NCI-H2227 (cell line): Measurements from ENCODE around the gene PXN.
A peak's percentile ranks its signal among the peaks of the same experiment; 100 is the strongest.

Experiments
- DNase-seq: peaks from one replicate; lab custom pipeline; 2025; ENCODE audit not compliant: unreplicated experiment; lab: John Stamatoyannopoulos, UW

PXN gene

DNA sequence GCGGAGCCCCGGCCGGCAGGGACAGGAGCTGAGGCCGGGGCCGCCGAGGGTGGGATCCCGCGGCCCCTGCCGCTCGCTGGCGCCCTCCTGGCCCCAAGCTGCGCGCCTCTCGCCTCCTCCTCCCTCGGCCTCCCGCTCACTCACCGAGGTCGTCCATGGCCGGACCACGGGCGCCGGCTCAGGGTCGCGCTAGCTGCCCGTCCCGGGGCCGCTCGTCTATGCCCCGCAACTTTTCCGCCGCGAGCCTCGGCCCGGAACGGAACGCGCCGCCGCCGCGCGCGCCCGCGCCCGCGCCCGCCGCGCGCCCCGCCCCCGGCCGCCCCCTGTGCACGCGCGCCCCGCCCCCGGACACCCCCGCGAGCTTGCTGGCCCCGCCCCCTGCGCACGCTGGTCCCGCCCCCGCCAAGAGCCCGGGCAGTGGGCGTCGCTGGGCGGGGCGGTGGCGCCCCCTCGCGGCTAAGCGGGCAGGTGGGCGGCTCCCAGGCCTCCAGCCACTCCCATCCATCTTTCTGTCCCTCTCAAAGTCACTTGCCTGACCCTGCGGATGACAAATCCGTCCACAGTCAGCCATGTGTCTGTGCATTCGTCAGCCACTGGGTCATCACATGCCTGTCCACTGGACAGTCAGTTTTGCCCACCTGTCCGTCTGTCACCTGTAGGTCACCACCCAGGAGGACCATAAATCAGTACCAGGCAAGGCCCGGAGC, at the start of gene PXN:
Gene PXN, minus strand, starts transcription at position 258 of the 707 bp plus-strand sequence. Its CDS starts 101 bp downstream, at position 157.
- DNase-seq, result peak; percentile 87

DNA sequence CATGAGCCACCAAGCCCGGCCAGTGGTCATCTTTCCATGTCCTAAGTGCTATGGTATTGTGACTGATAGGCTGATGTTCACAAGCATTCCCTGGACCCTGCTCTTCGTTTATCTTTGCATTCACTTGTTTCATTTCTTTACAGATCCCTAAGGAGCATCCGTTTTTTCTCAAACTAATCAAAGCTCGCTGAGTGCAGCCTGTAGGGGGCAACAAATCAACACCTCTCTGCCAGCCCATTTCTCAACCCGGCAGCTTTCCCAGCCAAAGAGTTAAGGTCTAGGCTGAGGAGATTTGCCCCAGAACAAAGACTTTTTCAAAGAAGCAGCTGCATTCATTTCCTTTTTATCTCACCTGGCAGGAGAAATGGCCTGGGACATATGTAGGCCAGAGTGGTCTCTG, 48.7 kb upstream of the PXN start:
- no peak for DNase-seq

DNA sequence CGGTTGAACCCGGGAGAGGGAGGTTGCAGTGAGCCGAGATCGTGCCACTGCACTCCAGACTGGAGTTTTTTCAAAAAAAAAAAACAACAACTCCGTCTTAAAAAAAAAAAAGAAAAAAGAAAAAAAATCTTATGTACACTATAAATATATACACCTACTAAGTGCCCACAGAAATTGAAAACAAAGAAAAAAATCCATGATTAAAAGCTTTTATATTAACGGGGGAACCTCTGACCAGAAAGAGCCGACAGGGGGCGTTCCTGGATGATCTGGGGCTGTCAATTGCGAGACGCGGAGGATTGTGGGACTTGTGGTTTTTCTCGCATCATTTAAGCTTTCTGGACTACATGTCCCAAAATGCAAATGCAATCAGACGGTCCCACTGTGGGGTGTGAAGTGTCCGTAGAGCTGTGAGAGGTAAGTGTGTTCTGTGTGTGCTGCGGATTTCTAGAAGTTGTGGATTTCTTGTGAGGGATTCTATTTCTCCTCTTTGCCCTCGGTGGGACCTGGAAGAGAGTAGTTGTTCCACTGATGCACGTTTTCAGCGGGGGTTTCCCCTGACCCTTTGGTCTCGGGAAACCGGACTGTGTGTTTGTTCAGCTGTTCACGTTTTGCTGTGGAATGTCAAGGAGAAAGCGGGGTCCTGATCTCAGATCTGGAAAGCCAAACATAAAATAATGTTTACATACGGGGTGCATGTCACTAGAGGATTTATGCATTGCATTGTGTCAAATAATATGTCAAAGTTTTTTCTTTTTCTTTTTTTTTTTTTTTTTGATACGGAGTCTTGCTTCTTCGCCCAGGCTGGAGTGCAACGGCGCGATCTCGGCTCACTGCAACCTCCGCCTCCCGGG, 36.7 kb upstream of the PXN start, which contains the start of gene SIRT4:
Gene SIRT4, plus strand, starts transcription at position 360 of the 854 bp plus-strand sequence. CDS start 1,241 bp downstream, outside the sequence.
- DNase-seq, result peak; percentile 94

DNA sequence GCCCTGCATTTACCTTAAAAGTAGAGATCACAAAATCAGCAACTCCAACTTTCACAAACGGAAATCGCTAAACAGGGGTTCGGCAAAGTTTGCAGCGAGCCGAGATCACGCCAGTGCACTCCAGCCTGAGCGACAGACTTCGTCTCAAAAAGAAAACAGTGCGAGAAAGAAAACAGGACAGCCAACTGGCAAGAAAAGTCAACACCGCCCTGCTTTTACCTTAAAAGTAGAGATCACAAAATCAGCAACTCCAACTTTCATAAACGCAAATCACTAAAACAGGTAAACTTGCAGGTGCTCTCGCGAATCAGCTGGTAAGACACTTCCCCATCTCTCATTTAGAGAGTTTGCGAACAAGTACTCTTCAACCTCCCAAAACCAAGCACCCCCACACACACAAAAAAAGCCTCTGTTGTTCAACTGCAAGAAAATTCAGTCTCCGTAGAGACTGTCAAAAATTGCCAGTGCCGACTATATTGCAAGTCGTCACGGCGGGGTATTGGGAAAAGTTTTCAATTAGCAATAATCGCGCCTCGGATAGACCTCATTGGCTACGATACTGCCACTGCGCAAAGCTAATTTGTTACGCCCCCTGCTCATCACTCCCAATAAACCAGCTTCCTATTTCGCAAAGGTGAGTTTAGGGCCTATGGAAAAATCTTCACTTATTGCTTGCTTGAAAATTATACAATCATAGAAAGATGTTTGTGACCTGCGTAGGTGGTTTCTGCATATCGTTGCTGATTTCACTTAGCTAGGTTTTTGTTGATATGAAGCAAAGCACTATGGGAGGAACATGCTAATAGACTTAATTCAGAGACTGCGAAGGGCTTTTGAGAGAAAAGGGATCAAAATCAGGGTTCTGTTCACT, 27.4 kb upstream of the PXN start, which contains the start of gene RNU4-1:
Gene RNU4-1, minus strand, starts transcription at position 577 of the 871 bp plus-strand sequence.
- DNase-seq, result peak; percentile 91

DNA sequence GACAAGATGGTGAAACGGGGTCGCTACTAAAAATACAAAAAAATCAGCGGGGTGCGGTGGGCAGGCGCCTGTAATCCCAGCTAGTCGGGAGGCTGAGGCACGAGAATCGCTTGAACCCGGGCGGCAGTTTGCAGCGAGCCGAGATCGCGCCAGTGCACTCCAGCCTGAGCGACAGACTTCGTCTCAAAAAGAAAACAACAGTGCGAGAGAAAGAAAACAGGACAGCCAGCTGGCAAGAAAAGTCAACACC, 26.8 kb upstream of the PXN start:
- DNase-seq, result no peak

DNA sequence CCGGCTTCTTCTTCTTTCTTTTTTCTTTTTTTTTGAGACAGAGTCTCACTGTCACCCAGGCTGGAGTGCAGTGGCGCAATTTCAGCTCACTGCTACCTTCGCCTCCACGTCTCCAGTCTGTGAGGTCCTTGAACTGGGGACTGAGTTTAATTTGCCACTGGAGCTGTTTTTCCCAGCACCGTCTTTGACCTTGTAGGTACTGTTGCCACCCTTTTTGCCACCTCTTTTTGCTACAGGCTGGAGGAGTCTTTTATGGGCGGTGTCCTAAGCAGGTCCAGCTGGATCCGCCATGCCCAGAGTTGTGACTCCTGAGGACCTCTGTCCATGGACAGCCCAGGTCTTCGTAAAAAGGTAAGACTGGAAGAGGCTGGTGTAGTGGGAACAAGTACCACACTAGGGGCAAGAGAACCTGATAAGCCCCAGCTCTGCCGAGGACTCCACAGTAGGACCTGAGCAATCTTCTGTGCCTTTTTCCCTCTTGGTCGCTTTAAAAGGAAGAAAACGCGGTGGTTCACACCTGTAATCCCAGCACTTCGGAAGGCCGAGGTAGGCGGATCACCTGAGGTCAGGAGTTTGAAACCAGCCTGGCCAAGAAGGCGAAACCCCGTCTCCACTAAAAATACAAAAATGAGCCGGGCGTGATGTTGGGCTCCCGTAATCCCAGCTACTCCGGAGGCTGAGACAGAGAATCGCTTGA, 25.2 kb upstream of the PXN start:
- DNase-seq, result peak; percentile 53

DNA sequence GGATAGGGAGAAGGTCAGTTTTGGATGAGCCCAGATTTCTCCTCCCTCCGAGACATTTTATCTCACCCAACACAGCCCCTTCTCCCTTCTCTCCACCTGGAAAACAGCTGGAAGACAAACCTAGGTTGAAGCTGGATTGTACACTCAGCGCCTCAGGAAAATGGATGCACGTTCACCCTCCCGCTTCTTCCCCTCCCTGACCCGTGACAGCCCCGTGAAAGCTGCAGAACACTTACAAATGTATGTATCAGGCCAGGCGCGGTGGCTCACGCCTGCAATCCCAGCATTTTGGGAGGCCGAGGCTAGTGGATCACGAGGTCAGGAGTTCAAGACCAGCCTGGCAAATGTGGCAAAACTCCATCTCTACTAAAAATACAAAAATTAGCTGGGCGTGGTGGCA, 22.0 kb upstream of the PXN start:
- no peak for DNase-seq

DNA sequence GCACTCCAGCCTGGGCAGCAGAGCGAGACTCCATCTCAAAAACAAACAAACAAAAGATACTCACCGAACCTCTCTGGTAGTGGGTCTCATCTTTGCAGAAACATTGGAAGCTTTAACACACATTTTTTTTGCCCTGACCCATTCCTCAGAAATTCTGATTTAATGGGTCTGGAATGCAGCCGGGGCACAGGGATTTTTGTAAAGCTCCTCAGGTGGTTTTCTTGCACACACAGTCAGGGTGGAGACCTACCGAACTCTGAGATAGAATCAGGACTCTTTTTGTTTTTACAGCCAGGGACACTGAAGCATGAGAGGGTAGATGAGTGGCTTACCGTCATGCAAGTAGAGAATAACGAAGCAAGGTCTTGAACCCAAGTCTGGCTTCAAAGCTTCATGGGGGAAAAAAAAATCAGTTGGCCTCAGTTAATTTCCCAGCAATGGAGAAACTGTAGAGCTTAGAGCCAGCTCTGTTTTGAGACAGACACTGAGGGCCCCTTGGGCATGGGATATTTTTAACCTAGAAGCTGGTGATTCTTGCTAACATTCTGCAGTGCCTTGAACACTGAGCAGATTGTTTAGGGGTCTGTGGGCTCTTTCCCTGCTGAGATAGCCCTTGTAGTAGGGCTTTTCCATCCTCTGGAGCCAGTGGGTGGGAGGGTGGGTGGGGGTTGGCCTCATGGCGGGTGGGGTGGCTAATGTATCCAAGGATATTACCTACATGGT, 21.4 kb upstream of the PXN start:
- no peak for DNase-seq

DNA sequence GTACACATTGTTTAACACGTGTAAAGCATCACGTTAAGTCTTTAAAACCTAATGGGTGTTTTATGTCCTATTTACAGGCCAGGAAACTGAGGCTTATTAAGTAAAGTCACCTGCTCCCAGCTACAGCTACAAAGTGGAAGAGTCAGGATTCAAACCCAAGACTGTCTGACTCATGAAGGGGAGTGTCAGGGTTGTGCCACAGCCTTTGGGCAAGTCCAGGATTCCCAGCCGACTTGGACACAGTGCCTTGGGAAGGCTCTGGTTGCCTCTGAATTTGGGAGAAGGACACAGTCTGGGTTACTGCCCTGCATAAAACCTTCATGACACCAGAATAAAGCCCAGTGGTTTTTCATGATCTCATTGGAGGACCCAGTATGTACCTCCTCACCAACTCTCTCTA, 18.9 kb upstream of the PXN start:
- DNase-seq, result no peak

DNA sequence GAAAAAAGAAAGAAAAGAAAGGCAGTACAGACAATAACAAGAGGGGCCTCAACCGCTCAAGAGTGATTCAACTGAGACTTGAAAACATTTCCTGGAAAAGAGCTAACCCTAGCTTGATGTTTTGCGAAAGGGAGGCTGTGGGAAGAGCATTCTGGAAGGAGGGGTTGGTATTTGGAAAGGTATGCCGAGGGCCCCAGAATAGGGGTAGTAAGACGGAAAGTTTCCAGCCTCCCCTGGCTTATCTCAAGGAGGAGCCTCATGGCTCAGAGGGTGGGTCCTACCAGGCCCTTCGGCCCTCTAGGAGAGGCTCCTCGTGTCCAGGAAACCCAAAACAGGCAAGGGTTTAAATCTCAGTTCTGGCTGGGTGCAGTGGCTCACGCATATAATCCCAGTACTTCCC, 17.8 kb upstream of the PXN start:
- DNase-seq, result no peak

DNA sequence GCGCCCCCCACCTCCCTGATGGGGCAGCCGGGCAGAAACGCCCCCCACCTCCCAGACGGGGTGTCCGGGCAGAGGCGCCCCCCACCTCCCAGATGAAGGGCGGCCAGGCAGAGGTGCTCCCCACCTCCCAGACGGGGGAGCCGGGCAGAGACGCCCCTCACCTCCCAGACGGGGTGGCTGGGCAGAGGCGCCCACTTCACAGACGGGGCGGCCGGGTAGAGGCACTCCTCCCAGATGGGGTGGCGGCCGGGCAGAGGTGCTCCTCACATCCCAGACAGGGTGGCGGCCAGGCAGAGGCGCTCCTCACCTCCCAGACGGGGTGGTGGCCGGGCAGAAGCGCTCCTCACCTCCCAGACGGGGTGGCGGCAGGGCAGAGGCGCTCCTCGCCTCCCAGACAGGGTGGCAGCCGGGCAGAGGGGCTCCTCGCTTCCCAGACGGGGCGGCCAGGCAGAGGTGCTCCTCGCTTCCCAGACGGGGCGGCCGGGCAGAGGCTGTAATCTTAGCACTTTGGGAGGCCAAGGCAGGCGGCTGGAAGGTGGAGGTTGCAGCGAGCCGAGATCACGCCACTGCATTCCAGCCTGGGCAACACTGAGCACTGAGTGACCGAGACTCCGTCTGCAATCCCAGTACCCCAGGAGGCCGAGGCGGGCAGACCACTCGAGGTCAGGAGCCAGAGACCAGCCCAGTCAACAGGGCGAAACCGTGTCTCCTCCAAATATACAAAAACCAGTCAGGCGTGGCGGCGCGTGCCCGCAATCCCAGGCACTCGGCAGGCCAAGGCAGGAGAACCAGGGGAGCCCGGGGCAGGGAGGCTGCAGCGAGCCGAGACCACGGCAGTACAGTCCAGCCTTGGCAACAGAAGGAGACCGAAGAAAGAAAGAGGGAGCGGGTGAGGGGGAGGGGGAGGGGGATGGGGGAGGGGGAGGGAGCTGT, 12.9 kb upstream of the PXN start:
- no peak for DNase-seq

DNA sequence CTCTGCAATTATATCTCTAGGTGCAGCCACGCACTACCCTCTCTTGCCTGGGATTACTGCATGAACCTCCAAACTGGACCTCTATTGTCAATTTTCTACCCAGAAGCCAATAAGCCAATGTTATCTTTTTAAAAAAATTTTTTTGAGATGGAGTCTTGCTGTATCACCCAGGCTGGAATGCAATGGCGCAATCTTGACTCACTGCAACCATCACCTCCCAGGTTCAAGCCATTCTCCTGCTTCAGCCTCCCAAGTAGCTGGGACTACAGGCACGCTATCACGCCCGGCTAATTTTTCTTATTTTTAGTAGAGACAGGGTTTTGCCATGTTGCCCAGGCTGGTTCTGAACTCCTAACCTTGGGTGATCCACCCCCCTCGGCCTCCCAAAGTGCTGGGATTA, 11.2 kb upstream of the PXN start:
- no peak for DNase-seq

DNA sequence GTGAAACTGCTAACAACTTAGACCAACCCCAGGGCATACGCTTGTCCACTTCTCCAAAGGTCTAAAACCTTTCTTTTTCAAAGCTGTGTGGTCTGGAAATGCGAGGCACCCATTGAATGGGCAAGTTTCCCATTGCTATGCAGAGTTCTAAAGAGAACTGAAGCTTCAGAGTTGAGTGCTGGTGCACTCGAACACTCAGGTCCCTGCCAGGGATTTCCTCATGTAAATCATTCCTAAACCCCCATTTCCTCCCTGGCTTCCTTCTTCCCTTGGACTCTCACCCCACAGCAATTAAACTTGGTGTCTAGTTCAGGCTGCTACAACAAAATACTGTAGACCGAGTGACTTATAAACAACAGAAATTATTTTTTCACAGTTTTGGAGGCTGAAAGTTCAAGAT, 2.2 kb upstream of the PXN start:
- DNase-seq, result no peak

DNA sequence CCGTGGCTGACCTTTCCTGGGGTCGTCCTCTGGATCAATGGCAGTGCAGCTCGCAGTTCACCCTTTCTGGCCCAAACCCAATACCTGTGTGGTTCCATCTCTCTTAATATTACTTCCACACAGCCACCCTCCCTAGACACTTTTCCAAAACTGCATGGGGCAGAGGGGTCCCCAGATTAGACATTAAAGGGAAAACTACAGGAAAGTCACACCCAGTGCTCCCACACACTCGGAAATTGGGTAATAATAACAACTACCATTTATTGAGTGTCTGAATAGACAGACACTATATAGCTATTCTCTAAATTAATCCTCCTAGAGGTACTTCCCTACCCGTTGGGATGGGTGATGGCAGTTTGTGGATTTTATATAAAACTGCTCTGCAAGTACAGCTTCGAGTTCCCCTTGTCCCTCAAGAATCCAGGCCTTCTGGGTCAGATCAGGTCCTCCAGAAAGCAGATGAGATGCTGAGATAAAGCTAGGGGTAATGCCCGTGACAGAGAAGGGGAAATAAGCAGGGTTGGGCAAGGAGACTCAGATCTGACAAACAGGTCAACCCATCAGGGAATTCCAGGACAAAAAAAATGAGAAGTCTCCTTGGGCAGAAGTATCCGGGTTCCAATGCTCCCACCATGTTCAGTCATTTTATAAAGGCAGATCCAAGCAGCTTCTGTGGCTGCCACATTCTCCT, 795 bp upstream of the PXN start:
- no peak for DNase-seq

DNA sequence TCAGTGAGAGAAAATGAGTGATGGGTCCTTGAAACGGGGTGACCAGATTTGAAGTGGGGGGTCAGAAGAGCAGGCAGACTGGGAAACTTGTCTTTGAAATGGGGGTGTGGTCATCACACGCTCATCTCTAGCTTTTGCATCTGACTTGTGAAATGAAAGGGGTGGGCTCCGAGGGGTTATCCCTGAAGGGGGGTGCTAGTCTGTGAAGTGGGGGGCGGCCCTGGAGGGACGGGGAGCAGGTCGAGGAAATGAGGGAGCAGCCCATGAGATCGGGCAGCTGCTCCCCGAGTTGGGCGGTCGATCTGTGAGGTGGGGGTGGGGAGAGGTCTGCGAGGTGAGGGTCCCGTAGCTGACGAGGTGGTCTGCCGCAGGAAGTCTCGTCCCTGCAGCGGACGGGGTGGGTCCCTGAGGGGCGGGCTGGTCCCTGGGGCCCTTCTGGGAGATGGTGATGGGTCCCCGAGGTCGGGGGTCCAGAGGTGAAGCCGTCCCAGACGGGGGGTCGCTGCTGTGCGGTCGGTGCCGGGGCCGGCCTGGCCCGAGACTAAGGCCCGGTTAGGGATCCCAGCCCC, 542 bp downstream of the PXN start:
- DNase-seq, result no peak

DNA sequence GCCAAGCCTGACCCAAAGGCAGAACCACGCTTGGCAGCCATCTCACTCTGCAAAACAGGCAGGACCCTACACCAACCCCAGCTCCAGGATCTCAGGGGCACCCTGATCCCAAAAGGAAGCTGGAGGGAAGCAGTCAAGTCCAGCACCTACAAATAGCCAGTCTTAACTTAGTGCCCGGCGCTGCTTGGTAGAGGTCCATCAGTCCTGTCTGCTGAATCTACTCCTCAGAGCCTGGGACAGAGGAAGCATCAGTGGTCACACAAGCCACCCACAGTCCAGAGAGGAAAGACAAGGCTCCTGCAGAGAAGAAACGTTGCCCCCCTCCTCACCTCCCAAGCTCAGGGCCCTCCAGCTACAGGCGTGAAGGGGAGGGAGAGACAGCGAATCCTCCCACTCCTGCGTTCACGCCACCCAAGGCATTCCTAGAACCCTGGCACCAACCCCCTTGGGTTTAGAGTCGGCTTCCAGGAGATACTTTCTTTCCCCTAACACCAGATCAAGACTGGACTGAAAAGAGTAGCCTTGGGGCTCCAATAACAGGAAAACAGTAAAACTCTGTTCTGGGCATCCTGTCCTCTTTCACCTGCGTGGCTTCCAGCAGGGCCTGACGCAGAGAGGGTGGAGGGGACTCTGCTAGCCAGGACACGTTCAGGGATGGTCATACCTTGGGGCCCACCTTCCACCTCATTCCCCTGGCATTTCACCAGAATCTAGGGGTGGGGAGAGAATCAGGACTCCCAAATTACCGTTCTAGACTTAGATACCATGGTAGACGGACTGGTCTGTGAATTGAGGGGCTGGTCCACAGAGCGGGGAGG, 1.2 kb downstream of the PXN start:
- DNase-seq, result no peak

DNA sequence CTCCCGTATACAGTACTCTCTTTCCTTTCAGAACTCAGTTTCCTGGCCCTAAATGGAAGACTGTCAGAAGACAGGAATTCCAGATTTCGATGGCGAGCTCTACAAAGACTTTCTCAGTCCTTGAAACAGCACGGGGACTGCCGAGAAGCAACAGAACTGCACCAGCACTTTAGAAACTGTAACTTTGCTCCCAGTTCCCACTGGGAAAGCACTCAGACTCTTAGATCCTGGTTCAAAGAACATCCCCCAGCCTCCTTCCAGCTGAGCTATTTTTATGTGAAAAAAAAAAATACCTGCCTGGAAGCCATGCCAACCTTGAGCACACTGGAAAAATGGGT, 1.8 kb downstream of the PXN start:
- no peak for DNase-seq
